OCI-LY7 (cell line): ENCODE results near the gene SCLY.

Source experiments
- EZH2phosphoT487 ChIP-seq: fragments of 200-600 bp; sonication (generic); IDR thresholded peaks from 2 replicates; pipeline ENCODE4 v1.6.1; 2018; ENCODE audit warnings: low read depth, borderline replicate concordance, mild to moderate bottlenecking, mixed run types, antibody characterized with exemption, low read length, moderate library complexity, mixed read lengths
- TF ChIP-seq, protein P1 (sequence below): fragments of 200-600 bp; sonication (generic); conservative IDR thresholded peaks from 2 replicates; pipeline ENCODE4 v1.5.1; 2014; ENCODE audit warnings: mild to moderate bottlenecking, antibody characterized with exemption, low read length, moderate library complexity, mixed read lengths

DNA sequence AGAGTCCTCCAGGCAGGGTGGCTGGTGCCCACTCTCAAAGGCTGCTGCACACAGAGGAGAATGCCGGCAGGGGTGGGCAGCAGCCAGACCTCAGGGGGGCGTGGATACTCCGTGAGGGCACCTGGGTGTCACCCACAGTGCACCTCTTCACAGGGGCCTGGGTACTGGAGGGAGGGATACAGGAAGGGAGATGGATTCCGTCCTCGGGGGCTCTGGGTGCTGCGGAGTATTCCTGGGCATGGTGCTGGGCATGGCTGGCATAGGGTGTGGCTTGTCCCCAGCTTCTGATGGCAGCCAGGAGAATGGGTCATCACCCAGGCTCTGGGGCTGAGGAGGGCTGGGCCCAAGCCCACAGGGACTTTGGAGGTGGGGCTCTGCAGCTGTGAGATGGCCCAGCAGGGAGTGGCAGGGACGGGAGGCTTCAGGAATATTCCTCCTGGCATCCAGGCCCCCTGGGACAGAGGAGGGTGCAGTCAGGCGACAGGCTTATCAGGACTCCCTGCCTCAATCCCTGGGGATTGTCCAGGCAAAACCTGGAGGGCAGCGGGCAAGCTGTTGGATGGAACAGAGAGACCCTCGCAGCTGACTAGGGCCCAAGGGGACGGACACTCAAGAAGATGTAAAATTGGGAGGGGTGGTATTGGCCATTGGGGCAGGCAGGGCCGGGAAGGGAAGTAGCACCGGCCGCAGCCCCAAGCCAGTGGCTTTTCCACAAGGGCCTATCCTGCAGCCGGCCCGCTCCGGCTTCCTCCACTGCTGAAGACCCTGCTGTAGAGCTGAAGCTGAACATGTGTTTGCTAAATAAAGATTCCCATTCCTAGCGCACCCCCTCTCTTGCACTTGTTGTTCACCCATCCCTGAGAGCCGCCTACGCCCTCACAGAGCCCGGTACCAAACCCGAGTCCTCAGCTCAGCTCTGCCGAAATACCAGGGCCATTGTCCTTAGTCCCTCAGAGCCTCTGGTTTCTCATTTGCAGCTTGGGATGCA is 72.0 kb downstream of the SCLY start:
- TF ChIP-seq, protein P1, sequence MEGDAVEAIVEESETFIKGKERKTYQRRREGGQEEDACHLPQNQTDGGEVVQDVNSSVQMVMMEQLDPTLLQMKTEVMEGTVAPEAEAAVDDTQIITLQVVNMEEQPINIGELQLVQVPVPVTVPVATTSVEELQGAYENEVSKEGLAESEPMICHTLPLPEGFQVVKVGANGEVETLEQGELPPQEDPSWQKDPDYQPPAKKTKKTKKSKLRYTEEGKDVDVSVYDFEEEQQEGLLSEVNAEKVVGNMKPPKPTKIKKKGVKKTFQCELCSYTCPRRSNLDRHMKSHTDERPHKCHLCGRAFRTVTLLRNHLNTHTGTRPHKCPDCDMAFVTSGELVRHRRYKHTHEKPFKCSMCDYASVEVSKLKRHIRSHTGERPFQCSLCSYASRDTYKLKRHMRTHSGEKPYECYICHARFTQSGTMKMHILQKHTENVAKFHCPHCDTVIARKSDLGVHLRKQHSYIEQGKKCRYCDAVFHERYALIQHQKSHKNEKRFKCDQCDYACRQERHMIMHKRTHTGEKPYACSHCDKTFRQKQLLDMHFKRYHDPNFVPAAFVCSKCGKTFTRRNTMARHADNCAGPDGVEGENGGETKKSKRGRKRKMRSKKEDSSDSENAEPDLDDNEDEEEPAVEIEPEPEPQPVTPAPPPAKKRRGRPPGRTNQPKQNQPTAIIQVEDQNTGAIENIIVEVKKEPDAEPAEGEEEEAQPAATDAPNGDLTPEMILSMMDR = no peak
- no peak for TF ChIP-seq EZH2phosphoT487
